Nephron (organoid): ENCODE measurements around the gene LRFN2.

Experiments
- H3K27ac Mint-ChIP-seq, 3 experiments: 2 replicates each; pipeline ENCODE4 v1.8.0; 2020; ENCODE audit warnings: mixed read lengths in 3 of 3, mild to moderate bottlenecking in 2 of 3, moderate library complexity in 1 of 3
- H3K27me3 Mint-ChIP-seq: 2 replicates; pipeline ENCODE4 v1.8.0; 2021; ENCODE audit warnings: low read depth, mild to moderate bottlenecking, moderate library complexity, mixed read lengths
- H3K36me3 Mint-ChIP-seq: 2 replicates; pipeline ENCODE4 v1.8.0; 2020; ENCODE audit warnings: low read depth, mixed read lengths
- H3K4me1 Mint-ChIP-seq: 2 replicates; pipeline ENCODE4 v1.8.0; 2020; ENCODE audit warnings: mixed read lengths
- H3K4me3 Mint-ChIP-seq, 3 experiments: 2 replicates each; pipeline ENCODE4 v1.8.0; 2020; ENCODE audit warnings: mild to moderate bottlenecking in 3 of 3, mixed read lengths in 3 of 3, moderate library complexity in 2 of 3
- H3K9me3 Mint-ChIP-seq: 2 replicates; pipeline ENCODE4 v1.8.0; 2020; ENCODE audit warnings: mixed read lengths
- TF ChIP-seq, protein P1 (sequence below), 3 experiments: fragments of 200-600 bp; sonication (generic); IDR thresholded peaks; one replicate each; pipeline ENCODE4 v1.5.0; 2021; ENCODE audit warnings: antibody characterized with exemption in 3 of 3; ENCODE audit not compliant: unreplicated experiment in 3 of 3

The LRFN2 gene

DNA sequence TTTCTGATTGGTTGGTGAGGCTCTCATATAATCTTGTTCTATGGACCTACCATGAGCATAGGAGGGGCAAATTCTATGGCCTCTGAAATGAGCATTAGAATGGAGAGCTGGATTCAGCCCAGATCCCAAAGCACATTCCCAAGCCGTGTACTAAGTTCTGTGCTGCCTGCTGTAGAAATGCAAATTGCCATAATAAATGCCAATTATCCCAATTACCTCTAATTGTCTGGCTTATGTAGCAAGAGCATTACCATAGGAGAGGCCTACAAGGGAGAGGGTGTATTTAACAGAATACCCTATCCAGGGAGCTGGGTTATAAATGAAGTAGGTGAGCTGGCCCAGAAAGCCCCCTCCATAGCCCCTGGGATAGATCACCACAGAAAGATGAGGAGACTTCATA, 126.8 kb downstream of the LRFN2 start:
- Mint-ChIP-seq H3K4me1 (no peaks in the 10 kb centered on the region), H3K27me3 (peaks cover 4% of the 10 kb centered on the region), H3K36me3 (no peaks in the 10 kb centered on the region), H3K9me3 (peaks cover 6% of the 10 kb centered on the region), H3K27ac (no peak overlapping the region), H3K4me3 (no peak overlapping the region)
- TF ChIP-seq, protein P1, sequence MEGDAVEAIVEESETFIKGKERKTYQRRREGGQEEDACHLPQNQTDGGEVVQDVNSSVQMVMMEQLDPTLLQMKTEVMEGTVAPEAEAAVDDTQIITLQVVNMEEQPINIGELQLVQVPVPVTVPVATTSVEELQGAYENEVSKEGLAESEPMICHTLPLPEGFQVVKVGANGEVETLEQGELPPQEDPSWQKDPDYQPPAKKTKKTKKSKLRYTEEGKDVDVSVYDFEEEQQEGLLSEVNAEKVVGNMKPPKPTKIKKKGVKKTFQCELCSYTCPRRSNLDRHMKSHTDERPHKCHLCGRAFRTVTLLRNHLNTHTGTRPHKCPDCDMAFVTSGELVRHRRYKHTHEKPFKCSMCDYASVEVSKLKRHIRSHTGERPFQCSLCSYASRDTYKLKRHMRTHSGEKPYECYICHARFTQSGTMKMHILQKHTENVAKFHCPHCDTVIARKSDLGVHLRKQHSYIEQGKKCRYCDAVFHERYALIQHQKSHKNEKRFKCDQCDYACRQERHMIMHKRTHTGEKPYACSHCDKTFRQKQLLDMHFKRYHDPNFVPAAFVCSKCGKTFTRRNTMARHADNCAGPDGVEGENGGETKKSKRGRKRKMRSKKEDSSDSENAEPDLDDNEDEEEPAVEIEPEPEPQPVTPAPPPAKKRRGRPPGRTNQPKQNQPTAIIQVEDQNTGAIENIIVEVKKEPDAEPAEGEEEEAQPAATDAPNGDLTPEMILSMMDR (IDR thresholded peaks at IDR 0.05; ENCODE audit: unreplicated experiment in 3 of 3), result no peak

DNA sequence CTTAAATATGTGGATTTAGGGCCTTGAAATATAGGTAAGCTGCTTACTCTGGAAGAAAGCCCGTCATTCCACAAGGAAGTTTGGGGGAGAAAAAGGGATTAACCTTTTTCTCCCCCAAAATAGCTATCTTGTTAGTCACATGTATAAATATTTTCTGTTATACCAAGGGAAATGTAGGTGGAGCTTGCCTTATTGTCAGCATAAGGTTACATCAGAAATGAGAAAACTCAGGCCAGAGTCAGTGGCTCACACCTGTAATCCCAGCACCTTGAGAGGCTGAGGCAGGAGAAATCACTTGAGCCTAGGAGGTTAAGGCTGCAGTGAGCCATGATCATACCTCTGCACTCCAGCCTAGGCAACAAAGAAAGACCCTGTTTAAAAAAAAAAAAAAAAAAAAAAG, 129.9 kb downstream of the LRFN2 start:
- no peaks in the 10 kb centered on the region for H3K36me3 Mint-ChIP-seq
- H3K4me3 Mint-ChIP-seq, result no peak overlapping the region
- H3K27ac Mint-ChIP-seq, result no peak overlapping the region
- peaks cover 17% of the 10 kb centered on the region for H3K27me3 Mint-ChIP-seq
- H3K9me3 Mint-ChIP-seq, result no peaks in the 10 kb centered on the region
- TF ChIP-seq, protein P1 (IDR thresholded peaks at IDR 0.05; ENCODE audit: unreplicated experiment in 3 of 3), result no peak
- H3K4me1 Mint-ChIP-seq, result no peaks in the 10 kb centered on the region

DNA sequence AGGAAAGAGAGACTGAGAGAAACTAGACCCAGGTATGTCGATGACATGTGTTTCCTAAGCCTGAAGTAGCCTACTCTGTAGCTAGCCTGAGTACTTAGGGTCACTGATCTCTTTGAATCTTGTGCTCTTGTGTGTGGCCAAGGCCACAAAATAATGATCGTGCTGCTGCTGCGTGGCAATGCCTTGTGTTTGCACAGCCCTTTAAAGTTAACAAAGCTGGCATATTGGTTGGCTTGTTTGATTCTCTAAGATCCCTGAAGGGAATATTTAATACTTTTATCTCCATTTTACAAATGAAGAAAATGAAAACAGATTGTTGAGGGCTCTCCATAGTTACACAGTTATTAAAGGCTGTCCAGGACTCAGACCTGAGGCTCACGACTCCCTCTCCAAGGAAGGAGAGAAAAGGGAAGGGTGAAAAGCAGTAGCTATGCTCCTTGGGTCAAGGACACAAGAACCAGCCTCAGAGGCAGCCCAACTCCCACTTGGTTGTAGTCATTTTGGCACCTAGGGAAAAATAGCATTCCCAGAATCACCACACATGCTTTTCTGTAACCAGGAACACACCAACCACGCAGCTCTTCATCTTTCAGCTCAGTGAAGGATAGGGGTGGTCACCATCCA, 130.7 kb downstream of the LRFN2 start:
- TF ChIP-seq, protein P1 (IDR thresholded peaks at IDR 0.05; ENCODE audit: unreplicated experiment in 3 of 3), result no peak
- Mint-ChIP-seq H3K4me1 (no peaks in the 10 kb centered on the region), H3K9me3 (no peaks in the 10 kb centered on the region), H3K36me3 (no peaks in the 10 kb centered on the region), H3K4me3 (no peak overlapping the region), H3K27me3 (peaks cover 17% of the 10 kb centered on the region), H3K27ac (no peak overlapping the region)

DNA sequence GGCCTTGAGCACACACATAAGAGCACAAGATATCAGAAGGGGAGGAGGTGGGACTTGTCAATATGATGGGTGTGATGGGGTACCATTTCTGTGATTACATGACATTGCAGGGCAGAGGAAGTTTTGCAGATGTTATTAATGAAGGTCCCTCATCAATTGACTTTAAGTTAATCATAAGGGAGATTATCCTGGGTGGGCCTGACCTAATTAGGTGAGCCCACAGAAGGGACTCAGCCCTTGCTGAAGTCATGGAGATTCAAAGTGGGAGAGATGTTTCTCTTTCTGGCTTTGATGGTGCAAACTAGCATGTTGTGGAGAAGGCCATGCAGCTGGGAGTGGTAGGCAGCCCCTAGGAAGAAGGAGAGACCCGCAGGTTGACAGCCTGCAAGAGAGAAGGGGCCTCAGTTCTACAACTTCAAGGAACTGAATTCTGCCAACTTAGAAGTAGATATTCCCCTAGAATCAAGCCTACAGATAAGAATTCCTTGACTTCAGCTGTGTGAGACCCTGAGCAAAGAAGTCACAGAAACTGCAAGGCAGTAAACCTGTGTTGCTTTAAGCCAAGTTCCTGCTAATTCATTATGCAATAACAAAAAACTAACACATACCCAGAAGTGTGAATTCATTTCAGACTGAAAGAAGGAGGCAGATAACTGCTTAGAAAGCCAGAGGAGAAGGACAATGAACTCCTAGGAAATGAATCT, 131.3 kb downstream of the LRFN2 start:
- peaks cover 17% of the 10 kb centered on the region for H3K27me3 Mint-ChIP-seq
- H3K4me1 Mint-ChIP-seq, result no peaks in the 10 kb centered on the region
- TF ChIP-seq, protein P1 (IDR thresholded peaks at IDR 0.05; ENCODE audit: unreplicated experiment in 3 of 3), result no peak
- H3K36me3 Mint-ChIP-seq, result no peaks in the 10 kb centered on the region
- no peak overlapping the region for H3K27ac Mint-ChIP-seq
- H3K9me3 Mint-ChIP-seq, result no peaks in the 10 kb centered on the region
- H3K4me3 Mint-ChIP-seq, result no peak overlapping the region

DNA sequence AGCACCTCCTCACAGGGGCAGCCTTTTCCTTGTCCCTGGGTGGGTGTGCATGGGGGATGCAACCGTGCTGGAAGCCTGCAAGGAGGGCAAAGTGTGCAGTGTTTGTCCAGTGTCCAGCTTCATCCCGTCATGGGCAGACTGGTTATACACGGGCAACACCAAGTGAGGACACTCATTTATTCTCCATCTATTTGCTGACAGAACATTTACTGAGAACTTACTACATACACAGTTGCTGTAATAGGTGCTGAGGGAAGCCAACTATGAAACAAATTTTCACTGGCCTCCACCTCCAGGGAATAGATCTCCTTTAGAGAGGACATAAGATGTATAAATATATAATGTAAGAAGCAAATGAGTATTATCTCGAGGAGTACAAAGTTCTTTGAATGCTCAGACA, 136.7 kb downstream of the LRFN2 start:
- Mint-ChIP-seq H3K9me3 (no peaks in the 10 kb centered on the region), H3K36me3 (no peaks in the 10 kb centered on the region), H3K4me3 (no peak overlapping the region), H3K27ac (no peak overlapping the region), H3K4me1 (no peaks in the 10 kb centered on the region), H3K27me3 (peaks cover 31% of the 10 kb centered on the region)
- TF ChIP-seq, protein P1 (IDR thresholded peaks at IDR 0.05; ENCODE audit: unreplicated experiment in 3 of 3), result no peak

DNA sequence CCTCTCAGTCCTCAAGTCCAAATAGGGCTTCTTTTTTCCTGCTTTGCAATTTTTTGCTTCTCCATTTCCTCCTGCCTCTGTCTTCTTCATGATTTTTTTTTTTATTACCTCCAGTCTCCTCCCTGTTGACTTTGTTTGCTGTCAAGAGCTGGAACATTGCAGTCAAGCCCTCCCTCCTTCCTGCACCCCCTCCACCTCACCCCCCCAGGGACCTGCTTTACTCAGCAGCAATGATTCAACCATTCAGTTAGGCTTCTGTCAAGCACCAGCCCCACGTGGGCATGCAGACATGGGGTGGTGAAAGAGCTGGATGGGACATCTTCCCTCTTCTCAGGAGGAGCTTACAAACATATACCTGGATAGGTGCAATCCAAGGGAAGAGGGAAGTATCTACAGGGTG, 142.4 kb downstream of the LRFN2 start:
- H3K27ac Mint-ChIP-seq, result no peak overlapping the region
- no peaks in the 10 kb centered on the region for H3K36me3 Mint-ChIP-seq
- no peaks in the 10 kb centered on the region for H3K9me3 Mint-ChIP-seq
- no peaks in the 10 kb centered on the region for H3K4me1 Mint-ChIP-seq
- no peak overlapping the region for H3K4me3 Mint-ChIP-seq
- TF ChIP-seq, protein P1 (IDR thresholded peaks at IDR 0.05; ENCODE audit: unreplicated experiment in 3 of 3), result no peak
- peaks cover 37% of the 10 kb centered on the region for H3K27me3 Mint-ChIP-seq
